Putamen (tissue), 1 donor: ENCODE measurements around the gene CNOT6.
A peak's percentile ranks its signal among the peaks of the same experiment; 100 is the strongest.

ENCODE experiments used
- DNase-seq: peaks from one replicate; pipeline ENCODE4 v3.0.0-alpha.2; 2016; ENCODE audit warnings: low spot score

The CNOT6 gene

GRCh38 chr5:180601591-180602480 lies 107.7 kb downstream of the CNOT6 start:
- peak; percentile 34 for DNase-seq

GRCh38 chr5:180602481-180603075 lies 108.4 kb downstream of the CNOT6 start:
- no peak for DNase-seq

- no peak for DNase-seq
These were observed 109.0 kb downstream of the CNOT6 start for GRCh38 chr5:180603076-180603594.

GRCh38 chr5:180604271-180604670 lies 110.1 kb downstream of the CNOT6 start:
- DNase-seq = no peak

- DNase-seq = peak; percentile 30
These were observed 111.5 kb downstream of the CNOT6 start for GRCh38 chr5:180605554-180606214.

- no peak for DNase-seq
These were observed 112.1 kb downstream of the CNOT6 start for GRCh38 chr5:180606215-180606785.

GRCh38 chr5:180607861-180608571 lies 113.8 kb downstream of the CNOT6 start:
- no peak for DNase-seq

GRCh38 chr5:180608572-180609310 lies 114.6 kb downstream of the CNOT6 start:
- no peak for DNase-seq

- DNase-seq = no peak
These were observed 115.2 kb downstream of the CNOT6 start for GRCh38 chr5:180609386-180609785.

- DNase-seq = no peak
These were observed 115.8 kb downstream of the CNOT6 start for GRCh38 chr5:180609817-180610550.

- no peak for DNase-seq
These were observed 117.1 kb downstream of the CNOT6 start for GRCh38 chr5:180611140-180611850.

GRCh38 chr5:180612683-180613082 lies 118.5 kb downstream of the CNOT6 start:
- no peak for DNase-seq

GRCh38 chr5:180613188-180613813 lies 119.1 kb downstream of the CNOT6 start:
- DNase-seq = no peak

GRCh38 chr5:180613814-180614188 lies 119.6 kb downstream of the CNOT6 start:
- no peak for DNase-seq

- DNase-seq = no peak
These were observed 124.3 kb downstream of the CNOT6 start for GRCh38 chr5:180618487-180618828.

GRCh38 chr5:180618829-180619562 lies 124.8 kb downstream of the CNOT6 start:
- peak; percentile 13 for DNase-seq

GRCh38 chr5:180619563-180619915 lies 125.4 kb downstream of the CNOT6 start:
- no peak for DNase-seq

- no peak for DNase-seq
These were observed 125.8 kb downstream of the CNOT6 start for GRCh38 chr5:180620014-180620413.

- DNase-seq = no peak
These were observed 127.1 kb downstream of the CNOT6 start for GRCh38 chr5:180621311-180621710.
